A549 (cell line): ENCODE measurements around the gene MTCP1. TPM values are rescaled to one million over a fixed set of nuclear protein-coding genes. Genes with fewer than 3 reads are reported as not detected.

Experiments
- ATAC-seq, 2 experiments: fragments of 200-7000 bp in 1 of 2; fragments of >200 bp in 1 of 2; cut with Nextera tagmentation in 1 of 2; cut with Tn5 transposase in 1 of 2; 3 replicates each; pipeline versions ENCODE4 v1.8.0 to v1.9.1; 2018 to 2020; ENCODE audit warnings: mild to moderate bottlenecking in 1 of 2, moderate library complexity in 1 of 2
- CTCF ChIA-PET: fragments of 300-600 bp; sonication (Branson Sonifier 250); formaldehyde crosslinking; extraction: SDS; loops from one replicate; lab custom pipeline; 2021; ENCODE audit warnings: antibody characterized with exemption, inconsistent platforms; lab: Yijun Ruan, JAX
- POLR2A ChIA-PET: fragments of 350-600 bp; formaldehyde crosslinking; extraction: SDS; loops from one replicate; lab custom pipeline; 2021; ENCODE audit warnings: antibody characterized with exemption, inconsistent platforms; lab: Yijun Ruan, JAX
- DNase-seq, 2 experiments: peaks; one replicate each; pipeline versions ENCODE4 v3.0.0 to v3.0.0-alpha.2; 2011 to 2016; ENCODE audit warnings: low read depth in 1 of 2, low spot score in 1 of 2
- FAIRE-seq: peaks from 2 replicates; lab custom pipeline; 2011; peaks lifted over from hg19 to GRCh38; lab: Jason Lieb, UNC
- H3K27ac ChIP-seq, 2 experiments: fragments of >200 bp; sonication (Bioruptor Twin); formaldehyde crosslinking; 3 replicates each; pipeline ENCODE4 v1.5.1; 2016 to 2017
- H3K4me1 ChIP-seq: fragments of >200 bp; sonication (Bioruptor Twin); formaldehyde crosslinking; 3 replicates; pipeline ENCODE4 v1.6.1; 2016
- H3K4me2 ChIP-seq: fragments of >200 bp; sonication (Bioruptor Twin); formaldehyde crosslinking; 3 replicates; pipeline ENCODE4 v1.6.1; 2016
- H3K4me3 ChIP-seq: fragments of >200 bp; sonication (Bioruptor Twin); formaldehyde crosslinking; 3 replicates; pipeline ENCODE4 v1.5.1; 2016
- H3K9me3 ChIP-seq: fragments of >200 bp; sonication (Bioruptor Twin); formaldehyde crosslinking; 3 replicates; pipeline ENCODE4 v1.6.1; 2016
- ATOH8 ChIP-seq: fragments of 250-450 bp; sonication (Bioruptor Pico); IDR thresholded peaks from 2 replicates; pipeline ENCODE4 v1.5.0; 2020; ENCODE audit warnings: low read depth, mild to moderate bottlenecking, moderate library complexity
- CTCF ChIP-seq: fragments of >200 bp; sonication (Bioruptor Twin); formaldehyde crosslinking; IDR thresholded peaks from 3 replicates; pipeline ENCODE4 v1.5.1; 2016
- ESRRA ChIP-seq: fragments of 150-350 bp; IDR thresholded peaks from 2 replicates; pipeline ENCODE4 v1.6.1; 2014; ENCODE audit warnings: mild to moderate bottlenecking, low read length, borderline replicate concordance
- GATA3 ChIP-seq: IDR thresholded peaks from 2 replicates; pipeline ENCODE4 v1.6.1; 2012; ENCODE audit warnings: borderline replicate concordance
- HES2 ChIP-seq: fragments of >200 bp; sonication (Bioruptor Twin); formaldehyde crosslinking; IDR thresholded peaks from 2 replicates; pipeline ENCODE4 v1.6.1; 2016
- HEYL ChIP-seq: fragments of 250-450 bp; sonication (Bioruptor Pico); IDR thresholded peaks from 2 replicates; pipeline ENCODE4 v1.8.0; 2021; ENCODE audit warnings: mild to moderate bottlenecking, moderate library complexity
- KDM5A ChIP-seq: fragments of 200-600 bp; sonication (generic); IDR thresholded peaks from 2 replicates; pipeline ENCODE4 v1.6.1; 2016; ENCODE audit warnings: antibody characterized with exemption, mild to moderate bottlenecking
- MAFK ChIP-seq: fragments of 450-650 bp; IDR thresholded peaks from 2 replicates; pipeline ENCODE4 v1.6.1; 2014; ENCODE audit not compliant: partially characterized antibody
- POLR2A ChIP-seq: IDR thresholded peaks from 2 replicates; pipeline ENCODE4 v1.6.1; 2012; ENCODE audit warnings: mild to moderate bottlenecking, low read length
- SREBF2 ChIP-seq: fragments of 450-650 bp; IDR thresholded peaks from 2 replicates; pipeline ENCODE4 v1.6.1; 2014; ENCODE audit warnings: mild to moderate bottlenecking, moderate library complexity
- TFCP2L1 ChIP-seq: fragments of 250-450 bp; sonication (Bioruptor Pico); IDR thresholded peaks from 2 replicates; pipeline ENCODE4 v1.5.0; 2021; ENCODE audit warnings: mild to moderate bottlenecking
- ZSCAN20 ChIP-seq: fragments of 250-450 bp; sonication (Bioruptor Pico); IDR thresholded peaks from 2 replicates; pipeline ENCODE4 v1.8.0; 2022; ENCODE audit warnings: mild to moderate bottlenecking, moderate library complexity
- WGBS: methylation state at CpG from one replicate; pipeline ENCODE4 v1.1.6; 2017; ENCODE audit errors: missing lambda C conversion rate; 5-methylcytosine and 5-hydroxymethylcytosine counted together
- polyA plus RNA-seq, 4 experiments: library from polyadenylated mRNA; depleted of rRNA in 3 of 4; stranded (reverse); fragments of >200 nt; fragmentation: RNase III in 1 of 4; extraction: RNeasy Plus Mini Kit Qiagen cat#74134 plus additional on column Dnase treatment in 1 of 4; gene quantifications; 2 replicates in 3 of 4; 3 replicates in 1 of 4; pipeline ENCODE4 v1.2.3, GENCODE V29; 2011 to 2017

The MTCP1 gene
- polyA plus RNA-seq, 2 of the 4 experiments (the other 2 are of a cell fraction): 12.3 to 38.0 TPM

GRCh38 chrX:155020591-155020990 lies 50.3 kb downstream of the MTCP1 start:
- H3K9me3 ChIP-seq: no peaks in the 10 kb centered on the region
- TF ChIP-seq SREBF2: no peak
- TF ChIP-seq POLR2A: no peak
- no peak for TF ChIP-seq KDM5A
- TF ChIP-seq HES2: no peak
- no peak for TF ChIP-seq ESRRA
- TF ChIP-seq ZSCAN20 (CRISPR knock-in tag): no peak
- TF ChIP-seq TFCP2L1 (CRISPR knock-in tag): no peak
- TF ChIP-seq HEYL (CRISPR knock-in tag): no peak
- no peak for TF ChIP-seq CTCF
- no peak for TF ChIP-seq MAFK
- no peak for TF ChIP-seq GATA3
- no peak for TF ChIP-seq ATOH8 (CRISPR knock-in tag)
- TF ChIP-seq, all 56 proteins: peak for 0
- POLR2A ChIA-PET: no interaction called here
- Histone ChIP-seq H3K27ac (no peak overlapping the region), H3K4me2 (no peak overlapping the region), H3K4me1 (peaks cover 8% of the 10 kb centered on the region; the same call in 1 of the 3 replicates), H3K4me3 (no peak overlapping the region)
- no peak for ATAC-seq
- 89% methylated on average over 3 of the region's 3 CpGs for WGBS
- CTCF ChIA-PET: no interaction called here
- FAIRE-seq: no peak
- DNase-seq: no peak

Other genes with a start within 250 kb of the MTCP1 start
- not detected in 2 replicates for gene SMIM9, start 236.5 kb downstream of the MTCP1 start, polyA plus RNA-seq (2011; rRNA removed)
- gene SMIM9, start 236.5 kb downstream of the MTCP1 start, polyA plus RNA-seq (2017; fragmentation: RNase III; extraction: RNeasy Plus Mini Kit Qiagen cat#74134 plus additional on column Dnase treatment): not detected in 3 replicates
- gene F8A1, start 184.8 kb downstream of the MTCP1 start, polyA plus RNA-seq (2011; rRNA removed): 16.8 and 32.5 TPM in 2 replicates
- 40.2 to 52.2 TPM (median 44.5 TPM) in 3 replicates for gene F8A1, start 184.8 kb downstream of the MTCP1 start, polyA plus RNA-seq (2017; fragmentation: RNase III; extraction: RNeasy Plus Mini Kit Qiagen cat#74134 plus additional on column Dnase treatment)
- 6.4 and 6.9 TPM in 2 replicates for gene F8, start 48.4 kb downstream of the MTCP1 start, polyA plus RNA-seq (2011; rRNA removed)
- 4.3 to 6.1 TPM (median 4.7 TPM) in 3 replicates for gene F8, start 48.4 kb downstream of the MTCP1 start, polyA plus RNA-seq (2017; fragmentation: RNase III; extraction: RNeasy Plus Mini Kit Qiagen cat#74134 plus additional on column Dnase treatment)
- 159 and 190 TPM in 2 replicates for gene FUNDC2, start 44.3 kb downstream of the MTCP1 start, polyA plus RNA-seq (2011; rRNA removed)
- gene FUNDC2, start 44.3 kb downstream of the MTCP1 start, polyA plus RNA-seq (2017; fragmentation: RNase III; extraction: RNeasy Plus Mini Kit Qiagen cat#74134 plus additional on column Dnase treatment): 63.5 to 73.0 TPM (median 66.5 TPM) in 3 replicates
- 16.7 and 16.9 TPM in 2 replicates for gene CMC4, start within 50 bp of the MTCP1 start, polyA plus RNA-seq (2011; rRNA removed)
- 12.8 to 15.1 TPM (median 14.4 TPM) in 3 replicates for gene CMC4, start within 50 bp of the MTCP1 start, polyA plus RNA-seq (2017; fragmentation: RNase III; extraction: RNeasy Plus Mini Kit Qiagen cat#74134 plus additional on column Dnase treatment)
- 37.3 and 42.0 TPM in 2 replicates for gene BRCC3, start 372 bp upstream of the MTCP1 start, polyA plus RNA-seq (2011; rRNA removed)
- gene BRCC3, start 372 bp upstream of the MTCP1 start, polyA plus RNA-seq (2017; fragmentation: RNase III; extraction: RNeasy Plus Mini Kit Qiagen cat#74134 plus additional on column Dnase treatment): 42.9 to 44.1 TPM (median 43.3 TPM) in 3 replicates
- 86.8 and 105 TPM in 2 replicates for gene VBP1, start 145.3 kb upstream of the MTCP1 start, polyA plus RNA-seq (2011; rRNA removed)
- 70.9 to 77.6 TPM (median 74.3 TPM) in 3 replicates for gene VBP1, start 145.3 kb upstream of the MTCP1 start, polyA plus RNA-seq (2017; fragmentation: RNase III; extraction: RNeasy Plus Mini Kit Qiagen cat#74134 plus additional on column Dnase treatment)
- gene RAB39B, start 193.4 kb upstream of the MTCP1 start, polyA plus RNA-seq (2011; rRNA removed): 4.1 and 4.4 TPM in 2 replicates
- 0.57 to 0.71 TPM (median 0.59 TPM) in 3 replicates for gene RAB39B, start 193.4 kb upstream of the MTCP1 start, polyA plus RNA-seq (2017; fragmentation: RNase III; extraction: RNeasy Plus Mini Kit Qiagen cat#74134 plus additional on column Dnase treatment)